KMS-11 (cell line): Measurements from ENCODE around the gene PQBP1.

Source experiments
- H2AFZ ChIP-seq: fragments of 200-600 bp; sonication (generic); 2 replicates; pipeline ENCODE4 v1.6.1; 2016; ENCODE audit warnings: antibody characterized with exemption, mixed run types, low read depth
- H3K27ac ChIP-seq: fragments of 200-600 bp; sonication (generic); 2 replicates; pipeline ENCODE4 v1.6.1; 2016; ENCODE audit warnings: mild to moderate bottlenecking, mixed run types
- H3K27me3 ChIP-seq: fragments of 200-600 bp; sonication (generic); 2 replicates; pipeline ENCODE4 v1.6.1; 2017; ENCODE audit warnings: mild to moderate bottlenecking, low read depth, mixed run types, moderate library complexity; ENCODE audit not compliant: insufficient read depth
- H3K36me3 ChIP-seq: fragments of 200-600 bp; sonication (generic); 2 replicates; pipeline ENCODE4 v1.6.1; 2017; ENCODE audit warnings: mild to moderate bottlenecking, mixed run types; ENCODE audit not compliant: insufficient read depth
- H3K4me1 ChIP-seq: fragments of 200-600 bp; sonication (generic); 2 replicates; pipeline ENCODE4 v1.6.1; 2016; ENCODE audit warnings: mild to moderate bottlenecking, low read depth, mixed run types; ENCODE audit not compliant: poor library complexity, severe bottlenecking
- H3K4me2 ChIP-seq: fragments of 200-600 bp; sonication (generic); 2 replicates; pipeline ENCODE4 v1.7.0; 2016; ENCODE audit warnings: mild to moderate bottlenecking, mixed run types
- H3K4me3 ChIP-seq: fragments of 200-600 bp; sonication (generic); IDR thresholded peaks from 2 replicates; pipeline ENCODE4 v1.6.1; 2017; ENCODE audit warnings: low read depth, low read length, mixed read lengths; ENCODE audit not compliant: insufficient read depth
- H3K79me2 ChIP-seq: fragments of 200-600 bp; sonication (generic); 2 replicates; pipeline ENCODE4 v1.6.1; 2016; ENCODE audit warnings: low read depth, mixed run types; ENCODE audit not compliant: insufficient read depth
- H3K9ac ChIP-seq: fragments of 200-600 bp; sonication (generic); 2 replicates; pipeline ENCODE4 v1.6.1; 2016; ENCODE audit warnings: mild to moderate bottlenecking, mixed run types
- H4K20me1 ChIP-seq: fragments of 200-600 bp; sonication (generic); 2 replicates; pipeline ENCODE4 v1.6.1; 2016; ENCODE audit warnings: mild to moderate bottlenecking, mixed run types; ENCODE audit not compliant: insufficient read depth
- TF ChIP-seq, protein P1 (sequence below): fragments of 200-600 bp; sonication (generic); conservative IDR thresholded peaks from 2 replicates; pipeline ENCODE4 v1.6.1; 2017; ENCODE audit warnings: low read depth, mild to moderate bottlenecking, antibody characterized with exemption, low read length, moderate library complexity, mixed read lengths

Gene PQBP1

DNA sequence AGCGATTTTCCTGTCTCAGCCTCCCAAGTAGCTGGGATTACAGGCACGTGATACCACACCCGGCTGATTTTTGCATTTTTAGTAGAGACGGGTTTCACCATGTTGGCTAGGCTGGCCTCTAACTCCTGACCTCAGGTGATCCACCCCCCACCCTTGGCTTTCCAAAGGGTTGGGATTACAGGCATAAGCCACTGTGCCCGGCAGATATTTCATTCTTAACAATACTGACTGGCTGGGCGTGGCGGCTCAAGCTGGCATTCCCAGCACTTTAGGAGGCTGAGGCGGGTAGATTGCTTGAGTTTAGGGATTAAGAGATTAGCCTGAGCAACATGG is 1.3 kb downstream of the PQBP1 start:
- no peaks in the 10 kb centered on the region for H3K36me3 ChIP-seq
- H3K4me1 ChIP-seq: peaks cover 13% of the 10 kb centered on the region
- H3K4me2 ChIP-seq: peak overlapping the region; percentile 80
- H3K4me3 ChIP-seq: no peak overlapping the region
- peak overlapping the region; percentile 91 for H3K27ac ChIP-seq
- peak overlapping the region; percentile 85; the same call in 1 of the 2 replicates for H3K9ac ChIP-seq
- H2AFZ ChIP-seq: no peak overlapping the region
- TF ChIP-seq, protein P1, sequence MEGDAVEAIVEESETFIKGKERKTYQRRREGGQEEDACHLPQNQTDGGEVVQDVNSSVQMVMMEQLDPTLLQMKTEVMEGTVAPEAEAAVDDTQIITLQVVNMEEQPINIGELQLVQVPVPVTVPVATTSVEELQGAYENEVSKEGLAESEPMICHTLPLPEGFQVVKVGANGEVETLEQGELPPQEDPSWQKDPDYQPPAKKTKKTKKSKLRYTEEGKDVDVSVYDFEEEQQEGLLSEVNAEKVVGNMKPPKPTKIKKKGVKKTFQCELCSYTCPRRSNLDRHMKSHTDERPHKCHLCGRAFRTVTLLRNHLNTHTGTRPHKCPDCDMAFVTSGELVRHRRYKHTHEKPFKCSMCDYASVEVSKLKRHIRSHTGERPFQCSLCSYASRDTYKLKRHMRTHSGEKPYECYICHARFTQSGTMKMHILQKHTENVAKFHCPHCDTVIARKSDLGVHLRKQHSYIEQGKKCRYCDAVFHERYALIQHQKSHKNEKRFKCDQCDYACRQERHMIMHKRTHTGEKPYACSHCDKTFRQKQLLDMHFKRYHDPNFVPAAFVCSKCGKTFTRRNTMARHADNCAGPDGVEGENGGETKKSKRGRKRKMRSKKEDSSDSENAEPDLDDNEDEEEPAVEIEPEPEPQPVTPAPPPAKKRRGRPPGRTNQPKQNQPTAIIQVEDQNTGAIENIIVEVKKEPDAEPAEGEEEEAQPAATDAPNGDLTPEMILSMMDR: no peak
- H3K27me3 ChIP-seq: no peaks in the 10 kb centered on the region
- no peaks in the 10 kb centered on the region for H4K20me1 ChIP-seq
- peaks cover 33% of the 10 kb centered on the region; the same call in 1 of the 2 replicates for H3K79me2 ChIP-seq

DNA sequence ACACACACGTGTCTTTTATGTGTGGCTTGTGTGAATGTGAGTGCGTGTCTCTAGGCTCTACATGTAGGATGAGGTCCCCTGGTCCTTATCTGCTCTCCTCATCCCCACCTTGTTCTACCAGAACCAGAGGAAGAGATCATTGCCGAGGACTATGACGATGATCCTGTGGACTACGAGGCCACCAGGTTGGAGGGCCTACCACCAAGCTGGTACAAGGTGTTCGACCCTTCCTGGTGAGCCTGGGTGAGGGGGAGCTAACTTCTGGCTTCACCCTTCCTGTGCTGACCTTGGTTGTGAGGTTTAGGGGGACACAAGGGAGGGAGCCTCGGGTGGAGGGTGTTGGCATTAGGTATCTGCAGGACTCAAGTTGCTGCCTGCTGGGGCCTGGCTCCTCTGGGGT is 3.3 kb downstream of the PQBP1 start:
- H4K20me1 ChIP-seq: no peaks in the 10 kb centered on the region
- peaks cover 31% of the 10 kb centered on the region; the same call in 1 of the 2 replicates for H3K79me2 ChIP-seq
- no peak overlapping the region for H3K9ac ChIP-seq
- no peak overlapping the region for H3K4me3 ChIP-seq
- H3K27ac ChIP-seq: no peak overlapping the region
- H3K4me2 ChIP-seq: no peak overlapping the region
- TF ChIP-seq, protein P1: no peak
- H3K27me3 ChIP-seq: no peaks in the 10 kb centered on the region
- H2AFZ ChIP-seq: no peak overlapping the region
- peaks cover 13% of the 10 kb centered on the region for H3K4me1 ChIP-seq
- no peaks in the 10 kb centered on the region for H3K36me3 ChIP-seq

DNA sequence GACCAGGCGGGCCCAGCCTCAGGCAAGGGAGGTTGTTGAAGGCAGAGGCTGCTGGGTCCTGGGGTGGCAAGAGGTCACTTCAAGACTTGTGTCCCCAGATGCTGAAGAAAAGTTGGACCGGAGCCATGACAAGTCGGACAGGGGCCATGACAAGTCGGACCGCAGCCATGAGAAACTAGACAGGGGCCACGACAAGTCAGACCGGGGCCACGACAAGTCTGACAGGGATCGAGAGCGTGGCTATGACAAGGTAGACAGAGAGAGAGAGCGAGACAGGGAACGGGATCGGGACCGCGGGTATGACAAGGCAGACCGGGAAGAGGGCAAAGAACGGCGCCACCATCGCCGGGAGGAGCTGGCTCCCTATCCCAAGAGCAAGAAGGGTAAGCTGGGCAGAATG is 4.4 kb downstream of the PQBP1 start:
- Histone ChIP-seq H3K4me2 (no peak overlapping the region), H3K27ac (no peak overlapping the region), H3K36me3 (no peaks in the 10 kb centered on the region), H3K4me3 (no peak overlapping the region), H4K20me1 (no peaks in the 10 kb centered on the region), H3K9ac (no peak overlapping the region), H2AFZ (no peak overlapping the region), H3K4me1 (peaks cover 13% of the 10 kb centered on the region), H3K27me3 (no peaks in the 10 kb centered on the region), H3K79me2 (peaks cover 21% of the 10 kb centered on the region; the same call in 1 of the 2 replicates)
- TF ChIP-seq, protein P1: no peak

DNA sequence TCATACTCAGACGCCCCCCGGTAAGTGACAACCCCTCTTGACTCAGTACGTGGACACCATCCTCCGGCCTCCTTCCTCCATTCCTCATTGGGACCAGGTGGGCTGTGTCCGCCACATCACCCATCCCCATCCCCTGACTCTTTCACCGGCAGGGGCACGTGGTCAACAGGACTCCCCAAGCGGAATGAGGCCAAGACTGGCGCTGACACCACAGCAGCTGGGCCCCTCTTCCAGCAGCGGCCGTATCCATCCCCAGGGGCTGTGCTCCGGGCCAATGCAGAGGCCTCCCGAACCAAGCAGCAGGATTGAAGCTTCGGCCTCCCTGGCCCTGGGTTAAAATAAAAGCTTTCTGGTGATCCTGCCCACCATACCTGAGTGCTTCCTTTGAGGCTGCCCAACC is 5.0 kb downstream of the PQBP1 start:
- Histone ChIP-seq H3K36me3 (no peaks in the 10 kb centered on the region), H3K27ac (no peak overlapping the region), H4K20me1 (no peaks in the 10 kb centered on the region), H3K4me2 (no peak overlapping the region), H3K4me3 (no peak overlapping the region), H3K27me3 (no peaks in the 10 kb centered on the region), H3K9ac (no peak overlapping the region), H3K79me2 (peaks cover 21% of the 10 kb centered on the region; the same call in 1 of the 2 replicates), H2AFZ (no peak overlapping the region), H3K4me1 (peaks cover 13% of the 10 kb centered on the region)
- TF ChIP-seq, protein P1: no peak
